HG03575 (cell line): ENCODE measurements around the gene C2CD5.

Experiments
- ATAC-seq: cut with Tn5 transposase; IDR thresholded peaks from one replicate; pipeline ENCODE4 v1.9.1; 2021; ENCODE audit not compliant: unreplicated experiment, insufficient number of reproducible peaks, low FRiP score; ENCODE audit errors: extremely low read depth

Gene C2CD5

DNA sequence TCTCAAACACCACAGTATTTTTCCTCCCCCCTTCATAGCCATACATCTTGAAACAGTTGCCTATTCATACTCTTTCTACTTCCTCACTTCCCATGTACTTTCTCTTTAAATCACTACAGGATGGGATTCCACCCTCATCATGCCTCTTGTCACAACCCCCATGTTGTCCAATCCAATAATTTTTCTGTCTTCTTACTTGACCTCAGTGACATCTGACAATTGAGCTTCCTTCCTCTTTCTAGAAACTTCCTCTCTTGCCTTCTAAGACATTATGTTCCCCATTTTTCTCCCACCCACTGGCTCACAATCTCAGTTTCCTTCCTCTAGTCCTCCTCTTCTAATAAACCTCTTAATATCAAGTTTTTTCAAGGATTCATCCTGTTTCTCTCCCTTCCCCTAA, 5.3 kb downstream of the C2CD5 start:
- no peak for ATAC-seq

- ATAC-seq, result no peak
These were observed 6.0 kb downstream of the C2CD5 start for GRCh38 chr12:22538311-22538710.

- ATAC-seq, result no peak
These were observed 7.3 kb downstream of the C2CD5 start for GRCh38 chr12:22536971-22537544.

GRCh38 chr12:22536346-22536945, 7.9 kb downstream of the C2CD5 start:
- no peak for ATAC-seq

DNA sequence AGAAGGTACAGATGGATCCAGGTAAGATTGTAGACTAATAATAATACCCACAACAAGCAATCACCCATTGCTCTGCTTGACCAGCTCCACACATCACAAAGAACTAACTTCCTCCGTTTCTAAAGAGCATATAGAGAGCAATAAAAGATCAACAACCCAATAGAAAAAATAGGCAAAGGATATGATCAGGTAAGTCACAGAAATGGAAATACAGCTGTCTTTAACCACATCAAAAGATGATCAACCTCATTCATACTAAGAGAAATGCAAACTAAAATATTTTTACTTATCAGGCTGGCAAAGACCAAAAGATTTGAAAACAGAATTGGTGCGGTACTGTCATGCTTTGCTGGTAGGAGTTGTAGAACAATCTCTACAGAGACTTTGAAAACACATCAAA, 8.9 kb downstream of the C2CD5 start:
- no peak for ATAC-seq

GRCh38 chr12:22535038-22535437, 9.3 kb downstream of the C2CD5 start:
- no peak for ATAC-seq

GRCh38 chr12:22533155-22533554, 11.2 kb downstream of the C2CD5 start:
- no peak for ATAC-seq

GRCh38 chr12:22532317-22532716, 12.0 kb downstream of the C2CD5 start:
- no peak for ATAC-seq

- ATAC-seq, result no peak
These were observed 13.1 kb downstream of the C2CD5 start for GRCh38 chr12:22531205-22531604.

GRCh38 chr12:22529281-22530060, 14.9 kb downstream of the C2CD5 start:
- no peak for ATAC-seq

GRCh38 chr12:22527999-22528398, 16.3 kb downstream of the C2CD5 start:
- ATAC-seq, result no peak

- ATAC-seq, result no peak
These were observed 17.5 kb downstream of the C2CD5 start for GRCh38 chr12:22526836-22527235.

GRCh38 chr12:22525426-22525825, 18.9 kb downstream of the C2CD5 start:
- no peak for ATAC-seq

- no peak for ATAC-seq
These were observed 25.3 kb downstream of the C2CD5 start for GRCh38 chr12:22518998-22519397.

DNA sequence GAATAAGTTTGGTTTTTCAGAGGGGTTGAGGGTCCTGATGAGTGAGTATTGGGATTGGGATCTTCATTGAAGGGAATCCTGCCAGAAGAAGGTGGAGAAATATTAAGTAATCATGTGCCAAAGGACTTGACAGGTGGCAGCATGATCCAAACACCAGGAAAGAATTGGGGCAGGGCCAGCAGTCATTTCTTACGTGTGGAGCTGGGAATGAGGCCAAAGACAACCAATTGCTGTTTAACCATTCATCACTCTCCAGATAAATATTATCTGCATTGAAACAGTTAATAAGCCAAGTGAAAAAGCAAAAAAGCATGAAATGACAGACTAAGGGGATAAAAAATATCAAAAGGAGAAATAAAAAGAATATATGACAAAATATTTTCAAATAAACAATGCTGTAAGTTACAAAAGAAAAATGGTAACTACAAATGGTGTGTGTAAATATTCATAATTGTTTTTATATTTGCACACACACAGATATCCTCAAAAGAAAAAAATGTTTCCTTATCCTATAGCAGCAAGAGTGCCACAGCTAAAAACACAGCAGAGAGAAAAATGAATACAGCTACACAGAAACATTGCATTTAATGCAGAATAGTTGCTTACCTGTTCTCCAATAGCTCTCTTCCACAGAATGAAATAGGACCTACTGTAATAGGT, 26.2 kb downstream of the C2CD5 start:
- ATAC-seq, result no peak

DNA sequence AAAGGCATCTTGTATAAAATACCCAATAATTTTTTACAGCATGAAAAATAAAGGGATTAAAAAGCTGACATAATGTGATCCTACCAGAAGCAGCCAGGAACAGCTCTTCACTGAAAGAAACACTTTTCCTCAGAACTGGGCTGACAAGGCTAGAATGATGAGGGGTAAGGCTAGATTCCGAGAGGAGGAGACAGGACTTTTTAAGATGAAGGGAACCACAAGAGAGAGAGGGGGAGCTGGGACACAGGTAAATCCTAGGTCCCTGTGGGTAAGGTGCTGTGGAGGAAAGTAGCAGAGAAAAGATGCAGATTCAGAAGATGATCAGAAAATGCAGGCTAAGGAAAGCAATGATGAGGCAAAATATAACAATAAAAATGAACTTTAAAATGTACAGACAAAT, 29.5 kb downstream of the C2CD5 start:
- ATAC-seq, result no peak

- ATAC-seq, result no peak
These were observed 38.5 kb downstream of the C2CD5 start for GRCh38 chr12:22505826-22506225.

DNA sequence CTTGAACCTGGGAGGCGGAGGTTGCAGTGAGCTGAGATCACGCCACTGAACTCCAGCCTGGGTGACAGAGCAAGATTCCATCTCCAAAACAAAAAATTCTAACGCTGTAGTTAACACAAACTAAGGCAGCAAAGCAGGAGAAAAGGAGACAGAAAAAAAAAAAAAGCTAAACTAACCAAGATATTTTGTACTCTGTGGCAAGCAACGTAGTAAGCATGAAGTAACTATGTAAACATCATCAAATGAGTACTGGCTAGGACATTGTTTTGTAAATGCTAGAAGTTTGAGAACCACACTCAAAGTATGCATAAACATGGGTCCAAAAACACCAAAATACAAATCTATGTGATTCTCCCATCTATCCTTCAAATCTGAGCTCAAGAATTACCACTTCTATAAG, 44.2 kb downstream of the C2CD5 start:
- ATAC-seq, result no peak

- ATAC-seq, result no peak
These were observed 44.9 kb downstream of the C2CD5 start for GRCh38 chr12:22499445-22499844.

GRCh38 chr12:22494319-22494718, 50.0 kb downstream of the C2CD5 start:
- no peak for ATAC-seq
